Islet precursor cell (in vitro differentiated cells): Measurements from ENCODE around the gene CALHM1.

ENCODE experiments used
- DNase-seq: peaks from one replicate; pipeline ENCODE4 v3.0.0-alpha.2; 2018

The CALHM1 gene

DNA sequence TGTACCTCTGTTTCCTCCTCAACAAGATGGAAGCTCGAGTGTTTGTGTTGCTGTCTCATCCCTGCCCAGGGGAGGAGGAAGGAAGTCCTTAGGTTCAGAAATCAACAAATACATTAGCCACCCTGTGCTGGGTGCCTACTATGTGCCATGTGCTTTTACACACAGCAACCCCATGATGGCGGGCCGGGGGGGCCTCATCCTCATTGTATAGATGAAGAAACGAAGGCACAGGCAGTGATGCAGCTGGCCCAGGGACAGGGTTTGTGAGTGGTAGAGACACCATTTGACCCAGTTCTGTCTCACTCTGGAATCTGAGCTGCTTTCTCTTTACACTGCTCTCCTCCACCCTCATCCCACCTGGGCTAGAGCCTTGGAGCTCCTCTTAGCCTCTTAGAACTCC, 4.7 kb downstream of the CALHM1 start:
- DNase-seq, result no peak

DNA sequence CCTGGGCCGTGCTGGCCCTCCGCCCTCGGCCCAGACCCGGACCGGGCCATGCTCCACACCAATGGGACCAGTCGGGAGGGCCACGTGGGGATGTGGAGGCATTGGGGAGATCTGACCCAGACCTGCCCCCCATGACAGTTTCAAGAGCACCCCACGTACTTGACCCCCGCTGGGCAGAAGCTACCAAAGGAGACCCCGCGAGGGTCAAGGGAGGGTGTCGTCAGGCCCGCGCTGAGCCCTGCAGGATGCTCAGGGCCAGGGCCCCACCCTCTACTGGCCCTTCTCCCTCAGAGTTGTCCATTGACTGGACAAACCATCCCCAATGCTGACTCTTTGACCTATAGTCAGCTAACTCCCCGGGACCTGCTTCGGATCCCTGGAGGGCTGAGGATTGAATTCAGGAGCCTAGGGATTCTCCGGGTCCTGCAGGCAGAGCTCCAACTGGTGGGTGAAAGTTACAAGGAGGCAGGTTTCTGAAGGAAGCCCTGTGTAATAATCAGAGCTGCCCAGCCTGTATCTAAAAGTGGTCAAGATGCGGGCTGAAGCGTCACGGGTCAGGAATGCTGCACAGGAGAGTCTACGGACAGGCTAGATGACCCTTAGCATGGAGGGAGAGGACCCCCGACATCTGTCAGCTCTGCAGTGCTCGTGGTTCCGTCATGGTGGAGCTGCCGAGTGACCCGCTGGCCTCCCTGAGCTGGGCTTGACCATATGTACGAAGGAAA, 6.0 kb downstream of the CALHM1 start:
- no peak for DNase-seq

DNA sequence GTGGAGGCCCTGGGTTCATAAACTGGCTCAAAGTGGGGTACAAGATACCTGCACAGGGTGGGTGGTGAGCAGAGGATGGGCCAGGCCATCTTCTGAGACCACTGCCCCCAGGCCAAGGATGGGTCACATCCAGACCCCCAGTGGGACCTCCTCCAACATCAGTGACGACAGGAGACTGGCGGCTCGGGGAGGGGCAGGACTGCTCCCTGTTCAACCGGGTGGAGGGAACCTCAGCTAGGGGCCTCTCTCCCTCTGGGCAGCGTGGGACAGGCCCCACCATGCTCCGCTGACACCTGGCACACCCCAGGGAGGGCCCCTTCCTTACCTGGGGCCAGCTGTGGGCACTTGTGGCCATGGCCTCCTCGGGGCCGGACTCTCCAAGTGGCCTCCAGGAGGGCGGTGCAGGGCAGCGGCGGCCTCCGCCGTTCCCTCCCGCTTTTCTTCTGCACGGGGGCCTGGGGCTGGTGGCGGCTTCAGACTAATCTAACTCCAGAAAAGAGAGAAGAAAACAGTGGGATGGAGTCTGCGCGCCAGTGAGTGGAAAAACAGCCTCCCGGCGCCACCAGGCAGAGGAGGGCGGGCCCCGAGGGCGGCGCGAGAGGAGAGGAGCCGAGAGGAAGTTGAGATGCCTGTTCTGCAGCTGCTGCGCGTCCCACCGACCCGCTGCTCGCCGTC, 6.7 kb downstream of the CALHM1 start, which contains the start of gene CALHM2:
TSS of gene CALHM2 (minus strand) at position 540 of the 675 bp plus-strand sequence. CDS start 2,429 bp downstream, outside the sequence.
- DNase-seq, result peak; percentile 91

DNA sequence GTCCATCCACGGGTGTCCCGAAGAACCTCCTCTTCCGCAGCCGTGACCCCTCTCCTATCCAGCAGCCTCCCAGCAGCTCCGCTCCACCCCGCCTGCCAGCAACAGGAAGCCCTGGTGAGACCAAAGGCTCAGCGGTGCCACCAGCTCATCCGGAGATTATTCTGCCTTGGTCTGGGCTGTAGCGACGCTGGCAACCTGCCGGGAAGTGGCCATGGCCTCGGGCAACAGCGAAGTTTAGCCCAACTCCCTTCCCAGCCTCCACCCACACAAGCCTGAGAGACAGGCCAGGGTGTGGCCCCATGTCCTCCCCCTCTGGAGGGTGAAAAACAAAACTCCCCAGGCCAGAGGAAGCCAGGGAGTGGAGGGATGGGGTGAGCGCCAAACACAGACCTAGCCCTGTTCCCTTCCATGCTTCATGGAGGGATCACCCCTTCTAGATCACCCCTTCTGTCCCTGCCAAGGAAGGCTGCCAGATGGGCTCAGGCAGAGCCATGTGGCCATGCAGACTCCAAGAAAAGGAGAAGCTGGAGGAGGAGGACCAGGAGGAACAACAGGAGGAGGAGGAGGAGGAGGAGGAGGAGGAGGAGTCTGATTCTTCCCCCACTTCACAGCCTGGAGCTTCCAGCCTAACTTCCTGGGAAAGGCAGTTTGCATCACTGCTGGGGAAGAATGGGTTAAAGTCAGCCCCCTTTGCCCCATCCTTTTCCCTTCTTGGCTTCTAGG, 7.4 kb downstream of the CALHM1 start:
- DNase-seq, result no peak

DNA sequence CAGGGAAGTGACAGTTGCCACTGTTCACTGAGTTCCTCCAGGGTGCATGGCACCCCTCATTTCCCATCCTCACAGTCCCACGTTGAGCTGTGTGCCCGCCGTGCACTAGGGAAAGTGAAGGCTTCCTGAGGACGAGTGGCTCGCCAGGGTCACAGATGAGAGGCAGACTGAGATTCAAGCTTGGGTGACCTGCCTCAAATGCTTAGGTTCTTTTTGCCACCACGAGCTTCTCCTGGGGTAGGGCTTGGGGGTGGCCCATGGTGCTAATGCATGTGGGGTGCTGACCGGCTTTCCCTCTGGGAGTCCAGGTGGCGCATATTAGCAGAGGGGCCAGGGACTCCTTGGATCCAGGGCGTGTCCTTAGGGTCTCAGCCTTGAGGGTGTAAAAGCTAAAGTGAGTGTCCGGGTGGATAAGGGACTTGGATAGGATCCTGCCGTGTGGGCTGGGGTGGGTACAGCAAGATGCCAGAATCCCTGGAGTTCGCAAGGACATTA, 8.5 kb downstream of the CALHM1 start:
- no peak for DNase-seq

DNA sequence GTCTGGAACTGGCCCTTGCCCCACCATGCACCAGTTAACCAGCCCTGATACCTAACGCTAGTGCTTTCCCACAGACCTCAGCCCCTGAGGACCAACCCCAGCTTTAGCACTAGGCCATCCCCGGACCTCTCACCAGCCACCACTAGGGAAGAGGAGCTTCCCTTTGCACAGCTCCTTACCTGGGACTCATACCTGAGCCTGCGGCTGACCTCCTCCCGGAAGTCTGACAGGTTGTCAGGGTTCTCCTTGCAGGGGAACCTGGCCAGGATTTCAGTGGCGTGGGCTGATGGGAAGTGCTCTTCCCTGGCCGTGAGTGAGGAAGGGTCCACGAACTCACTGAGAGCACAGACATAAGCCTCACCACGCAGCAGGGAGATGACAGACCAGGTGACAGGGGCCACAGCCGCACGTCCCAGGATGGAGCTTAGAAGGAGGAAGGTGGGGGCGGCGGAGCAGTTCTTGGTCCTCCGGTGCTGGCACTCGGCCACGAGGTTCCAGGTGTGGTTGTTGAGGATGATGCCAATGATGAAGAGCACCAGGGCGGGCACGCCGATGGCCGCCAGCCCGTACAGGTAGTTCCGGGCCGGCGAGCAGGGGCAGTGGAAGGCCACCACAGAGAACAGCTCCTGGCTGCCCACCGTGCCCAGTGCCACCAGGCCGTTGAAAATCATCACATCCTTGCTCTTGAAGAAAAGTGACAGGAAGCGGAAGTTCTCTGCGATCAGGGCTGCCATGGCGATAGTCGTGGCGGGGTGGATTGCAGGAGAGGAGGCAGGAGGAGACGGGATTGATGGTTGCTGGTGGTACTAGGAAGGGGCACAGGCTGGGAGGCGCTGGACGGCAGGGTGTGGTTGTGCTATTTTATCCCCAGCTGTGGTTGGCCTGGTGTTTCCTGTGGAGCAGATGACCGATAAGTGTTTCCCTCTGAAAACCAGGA, 9.2 kb downstream of the CALHM1 start:
- no peak for DNase-seq

DNA sequence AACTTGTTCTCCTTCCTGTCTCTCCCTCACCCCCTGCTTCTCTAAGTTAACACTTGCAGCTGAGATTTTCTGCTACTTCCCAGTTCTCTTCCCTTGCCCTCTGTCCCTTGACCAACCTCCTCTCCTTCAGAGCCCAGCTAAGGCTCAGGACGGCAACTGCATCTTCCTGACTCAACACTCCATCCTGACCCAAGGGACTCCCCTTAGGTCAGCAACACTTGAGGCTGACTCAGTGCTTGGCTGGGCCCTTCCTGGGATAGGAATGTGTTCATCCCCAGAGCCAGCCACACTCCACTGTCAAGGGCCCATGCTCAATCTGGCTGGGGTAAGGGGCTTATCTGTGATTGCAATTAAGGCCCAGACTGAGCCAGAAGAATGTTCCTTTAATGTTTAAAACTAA, 10.0 kb downstream of the CALHM1 start:
- DNase-seq, result peak; percentile 80

DNA sequence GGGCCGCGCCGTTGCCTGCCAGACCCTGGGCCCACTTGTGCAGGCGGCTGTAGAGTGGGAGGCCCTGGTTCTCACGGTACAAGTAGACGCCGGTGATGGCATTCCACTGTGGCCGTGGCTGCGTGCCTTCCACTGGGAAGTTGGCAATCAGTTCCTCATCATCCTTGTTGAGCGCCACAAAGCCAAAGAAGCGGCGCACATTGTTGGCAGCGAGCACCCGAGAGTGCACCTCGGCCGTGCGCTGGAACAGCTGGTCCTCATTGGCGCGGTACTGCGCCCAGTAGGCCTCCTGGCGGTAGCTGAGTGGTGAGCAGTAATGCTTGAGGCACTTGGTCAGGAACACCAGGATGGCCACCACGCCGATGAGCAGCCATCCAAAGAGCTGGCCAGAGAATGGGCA, 11.5 kb downstream of the CALHM1 start:
- no peak for DNase-seq

DNA sequence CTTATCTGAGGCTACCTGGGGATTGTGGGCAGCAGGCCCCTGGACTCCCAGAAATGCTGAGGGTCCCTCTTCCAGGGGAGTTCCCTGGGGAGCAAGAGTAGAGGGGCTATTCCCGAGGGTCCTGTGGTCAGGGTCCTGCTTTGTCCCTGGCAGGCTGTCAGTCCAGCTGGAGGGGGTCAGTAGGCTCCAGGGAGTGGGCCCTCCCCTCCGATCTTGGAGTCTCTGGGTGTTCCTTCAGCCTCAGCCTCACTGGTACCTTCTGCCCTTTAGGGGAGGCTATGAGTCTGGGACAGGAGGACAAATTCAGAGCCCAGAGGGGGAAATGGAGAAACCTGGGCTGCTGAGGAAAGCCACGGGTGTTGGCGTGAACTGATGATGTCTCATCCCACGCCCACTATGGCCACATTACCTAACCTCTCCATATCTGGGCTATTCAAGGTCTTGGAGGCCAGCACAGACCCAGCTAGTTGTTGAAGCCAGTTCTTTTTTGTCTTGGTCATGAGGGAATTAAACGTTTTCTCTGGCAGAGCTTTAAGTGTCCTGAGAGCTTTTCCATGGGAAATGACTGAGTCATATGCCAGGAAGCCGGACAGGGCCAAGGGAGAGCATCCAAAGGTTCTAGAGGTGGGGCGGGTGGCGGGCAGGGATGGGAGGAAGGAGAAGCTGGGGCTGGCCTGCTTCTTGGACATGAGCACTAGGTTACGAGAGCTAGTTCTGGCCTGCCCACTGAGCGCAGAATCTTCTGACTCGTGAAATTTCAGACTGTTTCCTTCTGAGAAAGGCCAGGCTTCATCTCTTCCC, 12.7 kb downstream of the CALHM1 start:
- DNase-seq, result no peak

DNA sequence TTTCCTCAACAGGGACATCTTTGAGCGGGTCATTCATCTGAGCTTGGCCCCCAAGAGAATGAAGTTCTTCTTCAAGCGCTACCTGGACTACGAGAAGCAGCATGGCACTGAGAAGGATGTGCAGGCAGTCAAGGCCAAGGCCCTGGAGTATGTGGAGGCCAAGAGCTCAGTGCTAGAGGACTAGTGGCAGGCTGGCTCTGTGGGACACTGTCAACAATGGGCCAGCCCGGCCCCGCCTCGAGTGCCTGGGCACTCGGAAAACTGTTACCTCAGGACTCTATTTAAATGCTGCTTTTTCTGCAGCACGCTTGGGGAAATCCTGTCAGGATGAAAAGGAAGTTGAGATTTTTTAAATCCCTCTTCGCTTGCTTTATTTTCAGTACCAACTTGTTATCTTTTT, 13.3 kb downstream of the CALHM1 start:
- no peak for DNase-seq

DNA sequence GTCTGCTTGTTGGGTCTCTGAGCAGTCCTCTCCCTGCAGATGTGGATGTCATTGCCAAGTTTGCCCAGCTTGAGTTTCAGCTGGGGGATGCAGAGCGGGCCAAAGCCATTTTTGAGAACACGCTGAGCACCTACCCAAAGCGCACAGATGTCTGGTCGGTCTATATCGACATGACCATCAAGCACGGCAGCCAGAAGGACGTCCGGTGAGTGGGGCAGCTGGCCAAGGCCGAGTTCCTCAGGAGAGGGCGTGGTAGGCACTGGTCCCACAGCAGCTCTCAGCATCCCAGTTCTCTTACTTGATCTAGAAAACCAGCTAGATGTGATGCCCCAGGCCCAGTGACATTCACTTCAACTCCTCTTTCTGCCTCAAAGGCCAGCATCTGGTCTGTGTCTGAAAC, 14.2 kb downstream of the CALHM1 start:
- DNase-seq, result no peak

DNA sequence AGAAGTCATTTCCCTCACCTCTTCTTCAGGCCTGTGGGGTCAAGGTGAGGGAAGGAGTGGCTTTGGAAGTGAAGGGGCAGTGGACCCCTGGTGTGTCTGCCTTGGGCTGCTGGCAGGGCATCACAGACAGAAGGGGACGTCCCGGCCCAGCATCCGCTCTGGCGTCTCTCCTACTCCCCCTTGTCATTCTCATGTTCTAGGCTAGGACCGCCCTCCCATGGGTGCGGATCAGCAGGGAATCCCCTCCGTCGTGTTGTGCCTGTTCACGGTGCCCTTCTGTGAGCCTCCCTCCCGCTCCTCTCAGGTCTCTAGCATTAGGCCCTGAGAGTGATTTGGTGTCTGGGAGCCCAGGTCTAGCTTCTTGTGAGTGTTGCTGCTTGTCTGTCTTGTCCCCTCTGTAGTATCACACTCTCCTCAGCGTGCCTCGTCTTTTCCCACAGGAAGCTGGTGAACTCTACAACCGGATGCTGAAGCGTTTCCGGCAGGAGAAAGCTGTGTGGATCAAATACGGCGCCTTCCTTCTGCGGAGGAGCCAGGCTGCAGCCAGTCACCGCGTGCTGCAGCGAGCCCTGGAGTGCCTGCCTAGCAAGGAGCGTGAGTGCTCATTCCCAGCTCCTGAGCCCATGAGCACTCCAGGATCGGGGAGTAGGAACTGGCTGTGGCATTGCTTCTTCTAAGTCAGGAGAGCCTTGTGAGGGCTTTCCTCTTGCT, 15.1 kb downstream of the CALHM1 start:
- DNase-seq, result no peak

DNA sequence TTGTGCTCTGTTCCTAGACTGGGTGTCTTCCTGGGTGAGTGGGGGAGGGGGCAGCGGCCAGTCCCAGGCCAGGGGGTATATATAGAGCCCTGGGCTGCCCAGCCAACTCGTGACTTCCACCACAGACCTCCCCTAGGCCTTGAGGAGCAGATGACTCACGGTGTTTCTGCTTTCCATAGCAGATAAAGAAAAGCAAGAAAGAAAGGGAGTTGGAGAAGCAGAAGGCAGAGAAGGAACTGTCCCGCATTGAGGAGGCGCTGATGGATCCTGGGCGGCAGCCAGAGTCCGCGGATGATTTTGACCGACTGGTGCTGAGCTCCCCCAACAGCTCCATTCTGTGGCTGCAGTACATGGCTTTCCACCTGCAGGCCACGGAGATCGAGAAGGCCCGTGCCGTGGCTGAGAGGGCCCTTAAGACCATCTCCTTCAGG, 16.7 kb downstream of the CALHM1 start:
- DNase-seq, result no peak

DNA sequence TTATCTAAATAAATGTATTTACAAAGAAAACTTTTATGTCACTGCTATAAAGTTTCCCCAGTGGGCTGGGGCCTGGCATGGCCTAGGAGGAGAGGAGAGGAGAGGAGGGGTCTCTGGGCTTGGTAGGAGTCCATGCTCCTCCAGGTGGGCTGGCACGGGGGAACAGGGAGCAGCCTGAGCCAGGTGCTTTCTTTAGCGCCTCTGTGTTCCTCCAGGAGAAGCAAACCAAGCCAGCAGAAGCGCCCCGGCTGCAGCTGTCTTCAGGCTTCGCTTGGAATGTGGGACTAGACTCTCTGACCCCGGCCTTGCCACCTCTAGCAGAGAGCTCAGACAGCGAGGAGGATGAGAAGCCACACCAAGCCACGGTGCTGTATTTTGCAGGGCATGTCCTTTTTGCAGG, 17.1 kb downstream of the CALHM1 start:
- no peak for DNase-seq

DNA sequence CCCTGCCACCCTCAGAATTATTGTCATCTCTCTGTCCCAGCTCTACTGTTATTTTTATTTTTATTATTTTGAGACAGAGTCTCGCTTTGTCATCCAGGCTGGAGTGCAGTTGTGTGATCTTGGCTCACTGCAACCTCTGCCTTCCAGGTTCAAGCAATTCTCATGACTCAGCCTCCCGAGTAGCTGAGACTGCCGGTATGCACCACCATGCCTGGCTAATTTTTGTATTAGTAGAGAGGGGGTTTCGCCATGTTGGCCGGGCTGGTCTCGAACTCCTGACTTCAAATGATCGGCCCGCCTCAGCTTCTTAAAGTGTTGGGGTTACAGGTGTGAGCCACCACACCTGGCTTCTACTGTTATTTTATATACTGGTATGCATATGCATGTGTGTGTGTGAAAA, 17.5 kb downstream of the CALHM1 start:
- no peak for DNase-seq

DNA sequence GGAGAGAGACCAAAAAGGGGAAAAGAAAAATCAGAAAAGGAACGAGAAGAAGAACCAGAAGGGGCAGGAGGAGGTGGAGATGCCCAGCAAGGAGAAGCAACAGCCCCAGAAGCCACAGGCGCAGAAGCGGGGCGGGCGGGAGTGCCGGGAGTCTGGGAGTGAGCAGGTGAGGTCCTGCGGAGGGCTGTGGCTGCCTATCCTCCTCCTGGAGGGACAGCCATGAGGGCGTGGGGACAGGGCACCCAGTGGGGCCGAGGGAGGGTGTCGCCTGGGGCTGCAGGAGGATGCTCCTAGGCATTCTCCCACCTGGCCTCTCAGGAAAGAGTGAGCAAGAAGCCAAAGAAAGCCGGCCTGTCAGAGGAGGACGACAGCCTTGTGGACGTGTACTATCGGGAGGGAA, 18.3 kb downstream of the CALHM1 start:
- no peak for DNase-seq

DNA sequence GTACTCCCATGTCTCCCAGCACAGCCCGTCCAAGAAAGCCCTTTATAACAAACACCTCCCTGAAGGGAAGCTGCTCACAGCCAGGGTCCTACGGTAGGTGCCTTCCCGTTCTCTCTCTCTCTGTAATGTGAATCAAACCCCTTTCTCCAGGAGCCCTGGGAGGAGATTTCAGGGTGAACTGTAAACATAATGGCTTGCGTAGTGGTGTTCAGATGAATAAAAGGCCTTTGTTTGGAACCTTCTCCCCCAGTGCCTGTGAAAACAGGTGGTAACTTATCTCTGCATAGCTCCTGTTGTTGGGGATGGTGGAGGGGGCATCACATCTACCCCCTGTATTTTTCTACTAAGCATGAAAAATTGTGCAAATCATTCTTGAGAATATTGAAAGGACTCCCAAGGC, 18.9 kb downstream of the CALHM1 start:
- DNase-seq, result no peak

DNA sequence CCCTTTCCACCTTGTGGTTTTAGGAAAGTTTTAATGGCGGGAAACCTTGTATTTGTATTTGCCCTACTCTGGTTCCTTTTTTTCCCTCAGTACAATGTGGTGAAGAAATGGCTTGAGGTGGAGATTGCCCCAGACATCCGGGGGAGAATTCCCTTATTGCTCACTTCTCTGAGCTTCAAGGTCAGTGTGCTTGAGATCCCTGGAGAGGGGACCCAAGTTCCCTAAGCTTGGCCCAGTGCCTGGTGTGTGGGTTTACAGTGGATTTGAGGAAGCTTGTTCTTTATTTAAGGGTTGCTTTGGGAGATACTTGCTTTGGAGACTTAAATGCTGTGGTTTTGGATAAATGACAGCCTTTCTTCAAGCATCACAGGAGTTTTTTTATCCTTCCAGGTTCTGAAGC, 24.8 kb downstream of the CALHM1 start:
- DNase-seq, result no peak

DNA sequence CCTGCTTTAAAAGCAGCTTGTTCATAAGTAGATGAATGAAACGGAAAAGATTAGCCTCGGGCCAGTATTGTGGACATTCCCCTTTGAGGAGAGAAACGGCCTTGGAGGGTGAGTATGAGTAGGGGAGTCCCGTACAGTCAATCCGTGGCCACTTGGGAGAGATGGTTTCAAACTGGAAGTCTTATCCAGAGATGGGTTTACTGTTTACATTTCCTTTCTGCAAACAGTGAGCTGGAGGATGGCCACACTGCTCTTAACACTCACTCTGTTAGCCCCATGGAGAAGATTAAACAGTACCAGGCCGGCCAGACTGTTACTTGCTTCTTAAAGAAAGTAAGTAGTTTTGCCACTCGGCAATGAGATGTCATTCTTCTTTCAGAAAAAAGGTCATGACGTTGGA, 26.8 kb downstream of the CALHM1 start:
- DNase-seq, result no peak

DNA sequence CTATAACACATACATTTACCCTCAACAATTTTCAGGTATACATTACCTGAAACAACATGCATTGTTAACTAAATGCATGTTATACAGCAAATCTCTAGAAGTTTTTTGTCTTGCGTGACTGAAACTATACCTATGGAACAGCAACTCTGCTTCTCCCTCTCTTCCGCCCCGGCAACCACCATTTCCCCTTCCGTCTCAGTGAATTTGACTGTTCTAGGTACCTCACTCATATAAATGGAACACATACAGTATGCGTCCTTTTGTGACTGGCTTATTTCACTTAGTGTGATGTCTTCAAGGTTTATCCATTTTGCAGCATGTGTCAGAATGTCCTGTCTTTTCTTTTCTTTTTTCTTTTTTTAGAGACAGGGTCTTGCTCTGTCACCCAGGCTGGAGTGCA, 29.1 kb downstream of the CALHM1 start:
- DNase-seq, result no peak

DNA sequence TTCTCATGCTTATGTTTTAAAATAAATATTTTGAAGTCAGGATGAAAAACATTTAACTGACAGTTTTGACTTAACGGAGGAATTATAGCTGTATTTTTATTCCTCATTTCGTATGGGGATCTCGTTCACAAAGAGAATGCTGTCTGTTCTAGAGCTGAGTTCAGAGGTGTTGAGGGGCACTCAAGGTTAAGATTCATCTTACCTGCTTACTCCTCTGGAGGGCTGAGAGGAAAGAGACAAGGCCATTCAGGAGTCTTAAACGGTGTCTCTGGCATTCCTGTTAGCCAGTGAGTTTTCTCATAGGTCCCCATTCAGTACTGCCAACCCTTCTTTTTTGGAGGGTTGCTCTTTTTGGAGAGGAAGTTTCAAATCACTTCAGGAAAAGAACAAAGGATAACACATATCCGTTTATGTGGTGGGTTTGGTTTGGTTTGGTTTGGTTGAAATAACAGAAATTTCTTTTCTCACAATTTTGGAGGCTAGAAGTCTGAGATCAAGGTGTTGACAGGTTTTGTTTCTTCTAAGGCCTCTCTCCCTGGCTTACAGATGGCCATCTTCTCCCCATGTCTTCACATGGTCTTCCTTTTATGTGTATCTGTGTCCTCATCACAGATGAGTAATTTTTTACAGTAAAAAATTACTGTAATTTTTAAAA, 29.6 kb downstream of the CALHM1 start:
- DNase-seq, result no peak
